Left ventricle myocardium inferior (tissue), 1 donor: ENCODE results near the gene LSM7. TPM values are rescaled to one million over a fixed set of nuclear protein-coding genes. Genes with fewer than 3 reads are reported as not detected.
A peak's percentile ranks its signal among the peaks of the same experiment; 100 is the strongest.

Experiments used
- DNase-seq: peaks from one replicate; pipeline ENCODE4 v3.0.0-alpha.2; 2020
- H3K27ac ChIP-seq: fragments of 200-600 bp; replicated peaks from 2 replicates; pipeline ENCODE4 v1.8.0; 2021
- H3K27me3 ChIP-seq: fragments of 200-600 bp; 2 replicates; pipeline ENCODE4 v1.8.0; 2021; ENCODE audit warnings: low read depth
- H3K36me3 ChIP-seq: fragments of 200-600 bp; 2 replicates; pipeline ENCODE4 v1.8.0; 2021
- H3K4me1 ChIP-seq: fragments of 200-600 bp; 2 replicates; pipeline ENCODE4 v1.8.0; 2021
- H3K4me3 ChIP-seq: fragments of 200-600 bp; 2 replicates; pipeline ENCODE4 v1.8.0; 2021; ENCODE audit warnings: mild to moderate bottlenecking, moderate library complexity
- H3K9me3 ChIP-seq: fragments of 200-600 bp; replicated peaks from 2 replicates; pipeline ENCODE4 v1.8.0; 2021
- CTCF ChIP-seq: fragments of 200-600 bp; IDR thresholded peaks from 2 replicates; pipeline ENCODE4 v1.8.0; 2021; ENCODE audit warnings: antibody characterized with exemption, mild to moderate bottlenecking, borderline replicate concordance
- intact Hi-C: fragments of 100-400 bp; cut with micrococcal nuclease; formaldehyde crosslinking; loops from one replicate; pipeline ENCODE4 v1.11.0; 2022
- total RNA-seq: library from RNA; stranded (reverse); fragmentation: NEBNext Ultra II Directional; extraction: Animal tissue kit (Norgen Biotek cat#: 25700); gene quantifications from one replicate; pipeline ENCODE4 v1.2.1, GENCODE V29; 2021
- donor health status: DM: no; HTN: yes; CAD: no; lungs with severe emphysema.

LSM7 gene
- total RNA-seq, 1 donor from 2014 or later, result 41.1 TPM

GRCh38 chr19:2319551-2319950, 8.8 kb downstream of the LSM7 start:
- no peak overlapping the region for H3K4me3 ChIP-seq
- no peak overlapping the region for H3K27ac ChIP-seq
- peaks cover 16% of the 10 kb centered on the region for H3K36me3 ChIP-seq
- DNase-seq, result no peak
- H3K4me1 ChIP-seq, result peaks cover 17% of the 10 kb centered on the region
- peaks cover 12% of the 10 kb centered on the region for H3K9me3 ChIP-seq
- no peak for TF ChIP-seq CTCF
- H3K27me3 ChIP-seq, result no peaks in the 10 kb centered on the region
- intact Hi-C loops, result no loop called here

GRCh38 chr19:2318923-2319322, 9.5 kb downstream of the LSM7 start:
- no peak for DNase-seq
- Histone ChIP-seq H3K27me3 (peaks cover 3% of the 10 kb centered on the region), H3K27ac (no peak overlapping the region), H3K4me1 (peaks cover 17% of the 10 kb centered on the region), H3K36me3 (peaks cover 12% of the 10 kb centered on the region), H3K9me3 (peaks cover 14% of the 10 kb centered on the region), H3K4me3 (no peak overlapping the region)
- no peak for TF ChIP-seq CTCF
- intact Hi-C loops, result no loop called here

GRCh38 chr19:2317756-2318155, 10.6 kb downstream of the LSM7 start:
- H3K4me1 ChIP-seq, result peaks cover 17% of the 10 kb centered on the region
- no peak overlapping the region for H3K4me3 ChIP-seq
- H3K27me3 ChIP-seq, result peaks cover 14% of the 10 kb centered on the region
- DNase-seq, result no peak
- no peak for TF ChIP-seq CTCF
- H3K36me3 ChIP-seq, result peaks cover 1% of the 10 kb centered on the region
- no peak overlapping the region for H3K27ac ChIP-seq
- peaks cover 14% of the 10 kb centered on the region for H3K9me3 ChIP-seq
- intact Hi-C loops, result no loop called here

GRCh38 chr19:2317300-2317699, 11.1 kb downstream of the LSM7 start:
- H3K4me1 ChIP-seq, result peaks cover 17% of the 10 kb centered on the region
- intact Hi-C loops, result no loop called here
- no peak overlapping the region for H3K27ac ChIP-seq
- no peak overlapping the region for H3K4me3 ChIP-seq
- peaks cover 19% of the 10 kb centered on the region for H3K27me3 ChIP-seq
- DNase-seq, result no peak
- no peaks in the 10 kb centered on the region for H3K36me3 ChIP-seq
- H3K9me3 ChIP-seq, result peaks cover 14% of the 10 kb centered on the region
- no peak for TF ChIP-seq CTCF

GRCh38 chr19:2315818-2316353, 12.5 kb downstream of the LSM7 start:
- intact Hi-C loops, result no loop called here
- DNase-seq, result peak; percentile 61
- H3K4me3 ChIP-seq, result no peak overlapping the region
- peaks cover 14% of the 10 kb centered on the region for H3K9me3 ChIP-seq
- no peak overlapping the region for H3K27ac ChIP-seq
- no peaks in the 10 kb centered on the region for H3K36me3 ChIP-seq
- H3K27me3 ChIP-seq, result peaks cover 33% of the 10 kb centered on the region
- peaks cover 17% of the 10 kb centered on the region for H3K4me1 ChIP-seq
- peak; percentile 74 for TF ChIP-seq CTCF
